B cell (primary cell): ENCODE results near the gene CREB5. TPM values are rescaled to one million over a fixed set of nuclear protein-coding genes. Genes with fewer than 3 reads are reported as not detected.

Experiments used
- ATAC-seq: fragments of 200-7000 bp; cut with Tn5 transposase; one replicate; pipeline ENCODE4 v1.10.0; 2021; ENCODE audit warnings: low read depth, mild to moderate bottlenecking, moderate number of reproducible peaks, moderate library complexity
- CTCF ChIA-PET: fragments of 350-600 bp; sonication (Branson Sonifier 250); formaldehyde crosslinking; loops from one replicate; lab custom pipeline; 2021; ENCODE audit warnings: antibody characterized with exemption, inconsistent platforms; lab: Charles Lee
- POLR2A ChIA-PET: fragments of 350-600 bp; sonication (Branson Sonifier 250); formaldehyde crosslinking; loops from one replicate; lab custom pipeline; 2021; ENCODE audit warnings: antibody characterized with exemption; lab: Charles Lee
- DNase-seq: peaks from one replicate; pipeline ENCODE4 v3.0.0; 2013
- H2AFZ ChIP-seq: 2 replicates; pipeline ENCODE4 v1.6.1; 2012; ENCODE audit warnings: mild to moderate bottlenecking, low read depth, low read length; ENCODE audit not compliant: insufficient read depth, poor library complexity, severe bottlenecking
- H3K27ac ChIP-seq, 2 donors: 1 replicate in 1 of 2; 2 replicates in 1 of 2; pipeline ENCODE4 v1.5.1; 2012 to 2013; ENCODE audit warnings: low read length in 2 of 2, mild to moderate bottlenecking in 2 of 2, moderate library complexity in 1 of 2
- H3K27me3 ChIP-seq, 4 experiments: fragments of 200-600 bp in 1 of 4; sonication (generic) in 1 of 4; replicated peaks in 1 of 4; 1 replicate in 2 of 4; 2 replicates in 2 of 4; pipeline versions ENCODE4 v1.6.1 to v1.7.0; 2013 to 2016; ENCODE audit warnings: low read length in 3 of 4, mild to moderate bottlenecking in 2 of 4, mixed read lengths in 1 of 4, moderate library complexity in 1 of 4; ENCODE audit not compliant: insufficient read depth in 4 of 4, control insufficient read depth in 3 of 4; ENCODE audit errors: control extremely low read depth in 1 of 4
- H3K36me3 ChIP-seq, 2 experiments: replicated peaks in 1 of 2; 1 replicate in 1 of 2; 2 replicates in 1 of 2; pipeline versions ENCODE4 v1.6.1 to v1.7.1; 2013; ENCODE audit warnings: low read length in 1 of 2; ENCODE audit not compliant: insufficient read depth in 2 of 2, control insufficient read depth in 1 of 2; ENCODE audit errors: control extremely low read depth in 1 of 2, extremely low read depth in 1 of 2
- H3K4me1 ChIP-seq, 2 donors: fragments of 200-600 bp in 1 of 2; sonication (generic) in 1 of 2; 1 replicate in 1 of 2; 2 replicates in 1 of 2; pipeline versions ENCODE4 v1.5.1 to v1.6.1; 2013 to 2017; ENCODE audit warnings: low read length in 2 of 2; ENCODE audit not compliant: control insufficient read depth in 2 of 2, insufficient read depth in 2 of 2
- H3K4me2 ChIP-seq: replicated peaks from 2 replicates; pipeline ENCODE3; 2012; ENCODE audit warnings: mild to moderate bottlenecking, low read depth, low read length; ENCODE audit not compliant: poor library complexity, severe bottlenecking
- H3K4me3 ChIP-seq, 5 experiments: fragments of 200-600 bp in 1 of 5; sonication (generic) in 1 of 5; 1 replicate in 3 of 5; 2 replicates in 2 of 5; pipeline versions ENCODE4 v1.5.1 to v1.7.0; 2011 to 2016; ENCODE audit warnings: low read length in 4 of 5, mild to moderate bottlenecking in 4 of 5, low read depth in 2 of 5, control low read depth in 1 of 5, moderate library complexity in 1 of 5; ENCODE audit not compliant: insufficient read depth in 1 of 5; ENCODE audit errors: control extremely low read depth in 1 of 5, extremely low read depth in 1 of 5
- H3K79me2 ChIP-seq: fragments of 200-600 bp; sonication (generic); one replicate; pipeline ENCODE4 v1.6.0; 2016; ENCODE audit warnings: low read length; ENCODE audit not compliant: control insufficient read depth, insufficient read depth
- H3K9ac ChIP-seq: fragments of 200-600 bp; sonication (generic); 2 replicates; pipeline ENCODE4 v1.6.1; 2017; ENCODE audit warnings: mild to moderate bottlenecking, low read length, moderate library complexity
- H3K9me3 ChIP-seq, 3 donors: one replicate each; pipeline versions ENCODE4 v1.6.1 to v1.7.1; 2013; ENCODE audit warnings: low read length in 2 of 3; ENCODE audit not compliant: control insufficient read depth in 2 of 3, insufficient read depth in 1 of 3; ENCODE audit errors: control extremely low read depth in 1 of 3
- H4K20me1 ChIP-seq: 2 replicates; pipeline ENCODE4 v1.6.0; 2012; ENCODE audit warnings: mild to moderate bottlenecking, low read length; ENCODE audit not compliant: insufficient read depth, control insufficient read depth, poor library complexity, severe bottlenecking
- H3K27ac Mint-ChIP-seq: one replicate; pipeline ENCODE4 v1.8.0; 2021; ENCODE audit warnings: mixed read lengths
- H3K27me3 Mint-ChIP-seq: one replicate; pipeline ENCODE4 v1.8.0; 2021; ENCODE audit warnings: mixed read lengths
- H3K4me1 Mint-ChIP-seq: one replicate; pipeline ENCODE4 v1.8.0; 2021; ENCODE audit warnings: mixed read lengths
- H3K4me3 Mint-ChIP-seq: one replicate; pipeline ENCODE4 v1.8.0; 2021; ENCODE audit warnings: mixed read lengths
- H3K9me3 Mint-ChIP-seq: one replicate; pipeline ENCODE4 v1.8.0; 2022; ENCODE audit warnings: mixed read lengths; ENCODE audit not compliant: insufficient read depth
- CTCF ChIP-seq: fragments of 200-600 bp; IDR thresholded peaks from one replicate; pipeline ENCODE4 v1.8.0; 2022; ENCODE audit warnings: antibody characterized with exemption, mild to moderate bottlenecking
- EZH2 ChIP-seq: IDR thresholded peaks from 2 replicates; pipeline ENCODE4 v1.6.1; 2012; ENCODE audit warnings: borderline replicate concordance, low read depth, mild to moderate bottlenecking, moderate library complexity, low read length; ENCODE audit not compliant: insufficient read depth, poor library complexity, severe bottlenecking
- WGBS: methylation state at CpG from one replicate; pipeline ENCODE4 v1.1.5; 2013; ENCODE audit warnings: missing lambda C conversion rate; ENCODE audit not compliant: insufficient coverage; 5-methylcytosine and 5-hydroxymethylcytosine counted together
- intact Hi-C: fragments of 100-400 bp; cut with micrococcal nuclease; formaldehyde crosslinking; loops from one replicate; pipeline ENCODE4 v1.10.0; 2022
- polyA plus RNA-seq: library from polyadenylated mRNA; depleted of rRNA; stranded (reverse); fragments of >200 nt; gene quantifications from 2 replicates; pipeline ENCODE4 v1.2.3, GENCODE V29; 2012
- total RNA-seq, 2 donors: library from RNA; stranded (reverse); fragments of 120-200 nt in 1 of 2; gene quantifications; 1 replicate in 1 of 2; 2 replicates in 1 of 2; pipeline versions ENCODE4 v1.2.3 to v1.2.4, GENCODE V29; 2013 to 2022

The CREB5 gene
- total and polyA plus RNA-seq, 2 donors (not counting 1 experiment from before 2014, with no cell fraction given), result 0.05 to 0.95 TPM

GRCh38 chr7:28375729-28376128 is 36.6 kb upstream of the CREB5 start:
- Histone ChIP-seq H3K4me3 (no peak overlapping the region), H3K27ac (no peak overlapping the region), H3K79me2 (no peaks in the 10 kb centered on the region), H3K4me1 (no peaks in the 10 kb centered on the region), H3K9ac (no peak overlapping the region), H4K20me1 (no peaks in the 10 kb centered on the region), H3K36me3 (no peaks in the 10 kb centered on the region), H3K9me3 (no peaks in the 10 kb centered on the region), H2AFZ (no peak overlapping the region), H3K4me2 (no peak overlapping the region), H3K27me3 (peaks cover 0 to 12% (median 0%) of the 10 kb centered on the region in 4 experiments)
- 67% methylated on average over 1 of the region's 1 CpG for WGBS
- DNase-seq, result no peak
- no peak for ATAC-seq
- ChIA-PET CTCF (interaction anchor here (0.6 kb wide), 1 partner anchor 231 kb away, joined by 3 read pairs; no protein-coding TSS in a partner anchor), POLR2A (no interaction called here)
- intact Hi-C loops, result no loop called here
- Mint-ChIP-seq H3K4me1 (no peaks in the 10 kb centered on the region), H3K4me3 (no peak overlapping the region), H3K27me3 (peaks cover 28% of the 10 kb centered on the region), H3K27ac (no peak overlapping the region), H3K9me3 (no peaks in the 10 kb centered on the region)
- TF ChIP-seq CTCF (no peak), EZH2 (no peak)

GRCh38 chr7:28376634-28377033 is 35.7 kb upstream of the CREB5 start:
- TF ChIP-seq EZH2 (no peak), CTCF (no peak)
- H3K36me3 ChIP-seq, result no peaks in the 10 kb centered on the region
- no peak overlapping the region for H3K4me3 ChIP-seq
- peaks cover 0 to 12% (median 0%) of the 10 kb centered on the region in 4 experiments for H3K27me3 ChIP-seq
- DNase-seq (no peak), ATAC-seq (no peak)
- Mint-ChIP-seq H3K27me3 (peaks cover 35% of the 10 kb centered on the region), H3K9me3 (no peaks in the 10 kb centered on the region), H3K27ac (no peak overlapping the region), H3K4me3 (no peak overlapping the region), H3K4me1 (no peaks in the 10 kb centered on the region)
- no peak overlapping the region for H2AFZ ChIP-seq
- no peaks in the 10 kb centered on the region for H3K79me2 ChIP-seq
- H3K4me2 ChIP-seq, result no peak overlapping the region
- no CpG with 5 or more reads among the region's 2 CpGs for WGBS
- no peak overlapping the region for H3K9ac ChIP-seq
- ChIA-PET POLR2A (no interaction called here), CTCF (interaction anchor here (0.5 kb wide), 1 partner anchor 286 kb away, joined by 3 read pairs; no protein-coding TSS in a partner anchor)
- no peaks in the 10 kb centered on the region for H4K20me1 ChIP-seq
- H3K9me3 ChIP-seq, result no peaks in the 10 kb centered on the region
- intact Hi-C loops, result no loop called here
- H3K27ac ChIP-seq, result no peak overlapping the region
- H3K4me1 ChIP-seq, result no peaks in the 10 kb centered on the region
